Panc1 (cell line): ENCODE results near the gene KTN1. TPM values are rescaled to one million over a fixed set of nuclear protein-coding genes. Genes with fewer than 3 reads are reported as not detected.

Source experiments
- ATAC-seq: fragments of 200-7000 bp; cut with Tn5 transposase; 2 replicates; pipeline ENCODE4 v1.9.1; 2020; ENCODE audit warnings: mild to moderate bottlenecking, moderate library complexity
- Bru-seq: library from RNA; stranded (reverse); fragments of 400-500 nt; gene quantifications from one replicate; lab custom pipeline; 2021; lab: Mats Ljungman, UMichigan
- BruChase-seq, 2 experiments: library from RNA; stranded (reverse); fragments of 400-500 nt; gene quantifications; one replicate each; lab custom pipeline; 2021; lab: Mats Ljungman, UMichigan
- BruUV-seq: library from RNA; stranded (reverse); fragments of 400-500 nt; replicated peaks from 2 replicates; lab custom pipeline; 2021; lab: Mats Ljungman, UMichigan
- CTCF ChIA-PET: fragments of 300-600 bp; sonication (Branson Sonifier 250); formaldehyde crosslinking; loops from one replicate; lab custom pipeline; 2022; ENCODE audit warnings: antibody characterized with exemption; lab: Charles Lee
- POLR2A ChIA-PET: fragments of 300-600 bp; sonication (Branson Sonifier 250); formaldehyde crosslinking; loops from one replicate; lab custom pipeline; 2022; ENCODE audit warnings: antibody characterized with exemption; lab: Charles Lee
- DNase-seq: peaks from one replicate; pipeline ENCODE4 v3.0.0-alpha.2; 2010; ENCODE audit warnings: low read depth, low spot score
- H3K27ac ChIP-seq: 2 replicates; pipeline ENCODE4 v1.5.1; 2011; ENCODE audit warnings: mild to moderate bottlenecking, low read length, inconsistent platforms
- H3K27me3 ChIP-seq: fragments of 200-500 bp; sonication (Bioruptor generic); 2 replicates; pipeline ENCODE4 v1.6.0; 2014; ENCODE audit warnings: low read length, inconsistent platforms; ENCODE audit not compliant: control insufficient read depth, insufficient read depth
- H3K36me3 ChIP-seq: fragments of 200-500 bp; sonication (Bioruptor generic); 2 replicates; pipeline ENCODE4 v1.5.1; 2014; ENCODE audit warnings: inconsistent platforms, mild to moderate bottlenecking, low read length, moderate library complexity; ENCODE audit not compliant: control insufficient read depth, insufficient read depth
- H3K4me1 ChIP-seq: 2 replicates; pipeline ENCODE4 v1.5.1; 2011; ENCODE audit warnings: inconsistent platforms, mild to moderate bottlenecking, low read length, moderate library complexity; ENCODE audit not compliant: control insufficient read depth, insufficient read depth
- H3K4me3 ChIP-seq, 2 experiments: 2 replicates each; pipeline ENCODE4 v1.5.1; 2011 to 2012; ENCODE audit warnings: low read depth in 2 of 2, low read length in 2 of 2, mild to moderate bottlenecking in 2 of 2, inconsistent platforms in 1 of 2, moderate library complexity in 1 of 2
- H3K9me3 ChIP-seq: fragments of 200-500 bp; sonication (Bioruptor generic); 2 replicates; pipeline ENCODE4 v1.5.1; 2014; ENCODE audit warnings: low read depth, mild to moderate bottlenecking, inconsistent platforms, low read length, moderate library complexity; ENCODE audit not compliant: control insufficient read depth, insufficient read depth
- POLR2AphosphoS5 ChIP-seq: IDR thresholded peaks from 2 replicates; pipeline ENCODE4 v1.6.1; 2012; ENCODE audit warnings: mild to moderate bottlenecking, low read depth, low read length, moderate library complexity
- SIN3A ChIP-seq: IDR thresholded peaks from 2 replicates; pipeline ENCODE4 v1.6.1; 2012; ENCODE audit warnings: low read depth, mild to moderate bottlenecking, low read length, moderate library complexity, borderline replicate concordance; ENCODE audit not compliant: insufficient read depth
- TCF7L2 ChIP-seq: IDR thresholded peaks from 2 replicates; pipeline ENCODE4 v1.6.1; 2011; ENCODE audit warnings: mild to moderate bottlenecking, low read depth, low read length, inconsistent platforms
- in situ Hi-C: cut with HindIII; loops from 2 replicates; pipeline ENCODE4 v1.10.0; 2016; ENCODE audit warnings: low sequenced_read_pairs, low pct_unique_long_range_greater_than_20kb
- intact Hi-C: fragments of 100-400 bp; cut with micrococcal nuclease; formaldehyde crosslinking; loops from one replicate; pipeline ENCODE4 v1.10.0; 2022; ENCODE audit not compliant: unreplicated experiment
- long read RNA-seq: library from polyadenylated mRNA; unstranded; transcript quantifications from one replicate; pipeline ENCODE4 v2.0.0, GENCODE V29; 2021; ENCODE audit not compliant: unreplicated experiment
- polyA plus RNA-seq: library from polyadenylated mRNA; unstranded; fragments of >200 nt; gene quantifications from one replicate; pipeline ENCODE4 v1.2.1, GENCODE V29; 2012; ENCODE audit warnings: missing spikeins; ENCODE audit not compliant: insufficient read length
- total RNA-seq: library from RNA; stranded (reverse); gene quantifications from one replicate; pipeline ENCODE4 v1.2.1, GENCODE V29; 2021; ENCODE audit not compliant: unreplicated experiment
- TF ChIP-seq, protein P1 (sequence below): fragments of 450-650 bp; IDR thresholded peaks from 2 replicates; pipeline ENCODE4 v1.5.1; 2017; ENCODE audit warnings: mild to moderate bottlenecking

KTN1 gene, protein sequence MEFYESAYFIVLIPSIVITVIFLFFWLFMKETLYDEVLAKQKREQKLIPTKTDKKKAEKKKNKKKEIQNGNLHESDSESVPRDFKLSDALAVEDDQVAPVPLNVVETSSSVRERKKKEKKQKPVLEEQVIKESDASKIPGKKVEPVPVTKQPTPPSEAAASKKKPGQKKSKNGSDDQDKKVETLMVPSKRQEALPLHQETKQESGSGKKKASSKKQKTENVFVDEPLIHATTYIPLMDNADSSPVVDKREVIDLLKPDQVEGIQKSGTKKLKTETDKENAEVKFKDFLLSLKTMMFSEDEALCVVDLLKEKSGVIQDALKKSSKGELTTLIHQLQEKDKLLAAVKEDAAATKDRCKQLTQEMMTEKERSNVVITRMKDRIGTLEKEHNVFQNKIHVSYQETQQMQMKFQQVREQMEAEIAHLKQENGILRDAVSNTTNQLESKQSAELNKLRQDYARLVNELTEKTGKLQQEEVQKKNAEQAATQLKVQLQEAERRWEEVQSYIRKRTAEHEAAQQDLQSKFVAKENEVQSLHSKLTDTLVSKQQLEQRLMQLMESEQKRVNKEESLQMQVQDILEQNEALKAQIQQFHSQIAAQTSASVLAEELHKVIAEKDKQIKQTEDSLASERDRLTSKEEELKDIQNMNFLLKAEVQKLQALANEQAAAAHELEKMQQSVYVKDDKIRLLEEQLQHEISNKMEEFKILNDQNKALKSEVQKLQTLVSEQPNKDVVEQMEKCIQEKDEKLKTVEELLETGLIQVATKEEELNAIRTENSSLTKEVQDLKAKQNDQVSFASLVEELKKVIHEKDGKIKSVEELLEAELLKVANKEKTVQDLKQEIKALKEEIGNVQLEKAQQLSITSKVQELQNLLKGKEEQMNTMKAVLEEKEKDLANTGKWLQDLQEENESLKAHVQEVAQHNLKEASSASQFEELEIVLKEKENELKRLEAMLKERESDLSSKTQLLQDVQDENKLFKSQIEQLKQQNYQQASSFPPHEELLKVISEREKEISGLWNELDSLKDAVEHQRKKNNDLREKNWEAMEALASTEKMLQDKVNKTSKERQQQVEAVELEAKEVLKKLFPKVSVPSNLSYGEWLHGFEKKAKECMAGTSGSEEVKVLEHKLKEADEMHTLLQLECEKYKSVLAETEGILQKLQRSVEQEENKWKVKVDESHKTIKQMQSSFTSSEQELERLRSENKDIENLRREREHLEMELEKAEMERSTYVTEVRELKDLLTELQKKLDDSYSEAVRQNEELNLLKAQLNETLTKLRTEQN (N-terminal part only)
- total RNA-seq (310 TPM), Bru-seq, nascent RNA (percentile 98 among the genes with signal in this experiment), BruChase-seq, experiment 1, labeled RNA remaining after a 2-hour chase (percentile 95 among the genes with signal in this experiment), BruChase-seq, experiment 2, labeled RNA remaining after a 6-hour chase (percentile 96 among the genes with signal in this experiment)
- 139 TPM for polyA plus RNA-seq
- long read RNA-seq, full-length matches to known transcripts = 163 of 706 reads
- long read RNA-seq, partial matches to known transcripts = 280 of 706 reads
- long read RNA-seq, other reads (novel, unspliced or antisense) = 263 of 706 reads

DNA sequence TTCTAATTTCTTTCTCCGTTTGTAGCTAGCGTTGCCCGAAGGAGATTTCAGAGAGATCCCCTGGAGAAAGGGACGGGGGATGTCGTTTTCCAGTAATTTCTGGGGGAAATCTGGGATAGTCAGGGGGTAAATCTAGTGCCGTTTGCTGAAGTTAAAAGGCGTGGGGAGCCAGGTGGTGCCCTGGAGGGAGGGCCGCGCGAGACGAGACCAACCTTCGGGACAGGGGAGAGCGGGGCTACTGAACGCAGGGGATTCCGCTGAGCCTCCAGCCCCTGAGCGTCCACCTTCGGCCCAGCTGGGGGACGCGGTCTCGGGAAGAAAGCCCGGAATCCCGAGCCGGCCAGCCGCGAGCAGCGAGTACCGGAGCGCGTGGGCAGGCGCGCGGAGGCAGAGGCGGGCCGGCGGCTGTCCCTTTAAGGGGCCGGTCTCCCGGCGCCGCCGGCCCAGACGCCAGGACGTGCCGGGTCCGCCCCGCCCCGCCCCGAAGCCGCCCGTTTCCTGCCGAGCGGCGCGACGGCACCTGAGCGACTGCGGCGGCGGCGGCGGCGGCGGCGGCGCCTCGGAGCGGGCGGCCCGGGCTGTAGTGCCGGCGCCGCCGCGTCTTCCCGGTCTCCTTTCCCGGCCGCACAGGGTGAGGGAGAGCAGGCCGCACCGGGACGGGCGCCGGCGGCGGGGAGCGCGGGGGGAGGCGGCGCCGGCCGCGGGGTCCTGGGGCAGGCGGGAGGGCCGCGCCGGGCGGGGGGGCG lies at the start of gene KTN1:
Gene KTN1 (plus strand): TSS at position 484 of the 746 bp plus-strand sequence. CDS start 31,842 bp downstream, outside the sequence.
- no peaks in the 10 kb centered on the region for H3K27me3 ChIP-seq
- peak within 1 kb of the TSS; percentile 79 to 81 for H3K4me3 ChIP-seq
- peak within 1 kb of the TSS; percentile 95 for H3K27ac ChIP-seq
- ATAC-seq = peak; percentile 88
- intact Hi-C loops (loop anchor here (10.0 kb wide), 1 partner anchor 365 kb away; no protein-coding TSS in a partner anchor), in situ Hi-C loops (no loop called here)
- BruUV-seq = no TSS peak
- H3K36me3 ChIP-seq = peaks cover 3% of the 10 kb centered on the region
- ChIA-PET CTCF (no interaction called here), POLR2A (interaction anchor here (0.6 to 0.8 kb wide), 2 partner anchors 21 to 64 kb away, joined by 5 read pairs; no protein-coding TSS in a partner anchor)
- TF ChIP-seq SIN3A (0 out of 2 replicates have a peak, but pooled peaks have one; percentile 53), TCF7L2 (no peak; the same call in 1 of the 2 replicates), POLR2AphosphoS5 (peak; percentile 53; the same call in 1 of the 2 replicates)
- H3K4me1 ChIP-seq = peaks cover 26% of the 10 kb centered on the region
- H3K9me3 ChIP-seq = no peaks in the 10 kb centered on the region
- DNase-seq = no peak

DNA sequence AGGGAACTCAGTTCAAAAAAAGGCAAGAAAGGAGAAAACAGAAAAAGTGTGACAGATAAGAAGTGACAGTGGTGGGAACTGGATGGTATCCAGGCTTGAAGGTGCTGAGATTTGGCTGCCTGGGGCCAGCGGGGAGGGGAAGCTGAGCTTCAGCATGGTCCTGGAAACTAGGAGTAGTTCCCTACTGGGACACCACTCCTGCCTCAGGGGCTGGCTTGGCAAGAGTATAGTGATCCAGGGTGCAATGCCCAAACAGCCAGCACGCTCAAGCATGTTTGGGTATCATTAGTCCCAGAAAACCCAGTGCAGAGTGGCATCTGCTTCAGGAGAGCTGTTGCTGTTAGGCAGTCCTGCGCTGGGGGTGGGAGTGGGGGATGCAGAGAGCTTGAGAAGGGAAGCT lies 49.5 kb upstream of the KTN1 start:
- DNase-seq (no peak), ATAC-seq (no peak)
- TF ChIP-seq SIN3A (no peak), POLR2AphosphoS5 (no peak), TCF7L2 (no peak)
- peaks cover 4% of the 10 kb centered on the region for H3K4me1 ChIP-seq
- intact Hi-C loops = no loop called here
- ChIA-PET POLR2A (no interaction called here), CTCF (no interaction called here)
- BruUV-seq = no TSS peak
- H3K4me3 ChIP-seq = no peak overlapping the region
- no peaks in the 10 kb centered on the region for H3K9me3 ChIP-seq
- no peaks in the 10 kb centered on the region for H3K27me3 ChIP-seq
- H3K36me3 ChIP-seq = no peaks in the 10 kb centered on the region
- peak overlapping the region; percentile 31; the same call in 1 of the 2 replicates for H3K27ac ChIP-seq
- in situ Hi-C loops = no loop called here

DNA sequence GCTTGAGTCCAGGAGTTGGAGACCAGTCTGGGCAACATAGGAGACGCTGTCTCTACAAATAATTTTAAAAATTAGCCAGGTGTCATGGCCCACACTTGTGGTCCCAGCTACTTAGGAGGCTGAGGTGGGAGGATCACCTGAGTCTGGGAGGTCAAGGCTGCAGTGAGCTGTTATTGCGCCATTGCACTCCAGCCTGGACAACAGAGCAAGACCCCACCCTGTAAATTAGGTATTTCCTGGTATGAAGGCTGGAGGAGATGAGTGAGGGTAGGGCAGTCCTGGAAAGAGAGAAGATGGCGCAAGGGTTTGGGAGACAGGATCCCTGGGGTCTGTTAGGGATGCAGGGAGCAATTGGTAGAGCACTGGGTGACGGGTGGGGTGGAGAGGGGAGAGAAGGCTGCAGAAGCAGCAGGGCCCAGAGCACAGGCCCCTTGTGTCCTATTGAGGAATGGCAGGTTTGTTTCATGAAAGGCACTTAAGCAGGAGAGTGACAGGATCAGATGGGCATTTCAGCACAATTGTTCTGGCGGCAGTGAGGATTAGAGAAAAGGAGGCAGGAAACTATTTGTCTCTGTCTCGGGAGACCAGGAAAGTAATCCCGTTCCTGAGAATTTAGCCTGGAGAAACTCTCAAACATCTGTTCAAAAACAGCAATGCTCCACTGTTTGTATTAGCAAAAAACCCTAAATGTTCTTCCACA lies 47.2 kb upstream of the KTN1 start:
- in situ Hi-C loops = no loop called here
- CTCF ChIA-PET = no interaction called here

More for the DNA sequence above, 47.2 kb upstream of the KTN1 start:
- intact Hi-C loops = no loop called here
- Histone ChIP-seq H3K36me3 (no peaks in the 10 kb centered on the region), H3K9me3 (peaks cover 6% of the 10 kb centered on the region; the same call in 1 of the 2 replicates), H3K4me3 (no peak overlapping the region), H3K27ac (no peak overlapping the region; the same call in 1 of the 2 replicates), H3K4me1 (peaks cover 5% of the 10 kb centered on the region), H3K27me3 (no peaks in the 10 kb centered on the region)
- POLR2A ChIA-PET = no interaction called here
- ATAC-seq (peak; percentile 69), DNase-seq (no peak)
- no TSS peak for BruUV-seq
- TF ChIP-seq SIN3A = no peak
- TF ChIP-seq, protein P1, sequence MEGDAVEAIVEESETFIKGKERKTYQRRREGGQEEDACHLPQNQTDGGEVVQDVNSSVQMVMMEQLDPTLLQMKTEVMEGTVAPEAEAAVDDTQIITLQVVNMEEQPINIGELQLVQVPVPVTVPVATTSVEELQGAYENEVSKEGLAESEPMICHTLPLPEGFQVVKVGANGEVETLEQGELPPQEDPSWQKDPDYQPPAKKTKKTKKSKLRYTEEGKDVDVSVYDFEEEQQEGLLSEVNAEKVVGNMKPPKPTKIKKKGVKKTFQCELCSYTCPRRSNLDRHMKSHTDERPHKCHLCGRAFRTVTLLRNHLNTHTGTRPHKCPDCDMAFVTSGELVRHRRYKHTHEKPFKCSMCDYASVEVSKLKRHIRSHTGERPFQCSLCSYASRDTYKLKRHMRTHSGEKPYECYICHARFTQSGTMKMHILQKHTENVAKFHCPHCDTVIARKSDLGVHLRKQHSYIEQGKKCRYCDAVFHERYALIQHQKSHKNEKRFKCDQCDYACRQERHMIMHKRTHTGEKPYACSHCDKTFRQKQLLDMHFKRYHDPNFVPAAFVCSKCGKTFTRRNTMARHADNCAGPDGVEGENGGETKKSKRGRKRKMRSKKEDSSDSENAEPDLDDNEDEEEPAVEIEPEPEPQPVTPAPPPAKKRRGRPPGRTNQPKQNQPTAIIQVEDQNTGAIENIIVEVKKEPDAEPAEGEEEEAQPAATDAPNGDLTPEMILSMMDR = peak; percentile 29
